ENCODE results near the gene GMCL1. TPM values are rescaled to one million over a fixed set of nuclear protein-coding genes. Genes with fewer than 3 reads are reported as not detected.
A peak's percentile ranks its signal among the peaks of the same experiment; 100 is the strongest.
"Not testable (repeated sequence)": the region's sequence is repeated elsewhere in the genome, so short reads cannot be mapped to it uniquely, and the experiment has no call there.

Gene GMCL1
- total RNA-seq, 6 donors from 2014 or later, result 11.9 to 23.1 (median 17.5) TPM

- Histone ChIP-seq H3K9me3 (no peaks in the 10 kb centered on the region), H3K36me3 (peaks cover 5 to 53% (median 28%) of the 10 kb centered on the region in 4 donors), H3K27me3 (no peaks in the 10 kb centered on the region), H3K27ac (no peak overlapping the region), H3K4me1 (no peaks in the 10 kb centered on the region), H3K4me3 (no peak overlapping the region)
- no peak for TF ChIP-seq EP300 (IDR thresholded peaks at IDR 0.05)
- no peak for TF ChIP-seq CTCF (IDR thresholded peaks at IDR 0.05)
- no peak for TF ChIP-seq POLR2AphosphoS5 (IDR thresholded peaks at IDR 0.05)
- no peak for TF ChIP-seq POLR2A (IDR thresholded peaks at IDR 0.05)
- ATAC-seq (ENCODE audit: low FRiP score in 2 of 2) (no peak), DNase-seq (no peak)
- 93 to 100% methylated on average over 1 of the region's 1 CpG for WGBS, 2 donors
Observed at GRCh38 chr2:69863298-69863697, 33.8 kb downstream of the GMCL1 start.

GRCh38 chr2:69888451-69888850, 59.0 kb downstream of the GMCL1 start:
- no peak overlapping the region for H3K27ac ChIP-seq
- H3K27me3 ChIP-seq, result no peaks in the 10 kb centered on the region
- H3K36me3 ChIP-seq, result no peaks in the 10 kb centered on the region
- no peak for DNase-seq
- H3K9me3 ChIP-seq, result no peaks in the 10 kb centered on the region
- H3K4me1 ChIP-seq, result peaks cover 0 to 4% (median 2%) of the 10 kb centered on the region in 4 donors
- 89 to 97% methylated on average over 4 of the region's 4 CpGs for WGBS, 2 donors
- no peak overlapping the region for H3K4me3 ChIP-seq
- TF ChIP-seq CTCF (IDR thresholded peaks at IDR 0.05), result no peak
- no peak for TF ChIP-seq POLR2A (IDR thresholded peaks at IDR 0.05)
- TF ChIP-seq EP300 (IDR thresholded peaks at IDR 0.05), result no peak
- no peak for TF ChIP-seq POLR2AphosphoS5 (IDR thresholded peaks at IDR 0.05)
- ATAC-seq (ENCODE audit: low FRiP score in 2 of 2), result no peak

- H3K36me3 ChIP-seq, result no peaks in the 10 kb centered on the region
- H3K27ac ChIP-seq, result no peak overlapping the region
- H3K4me3 ChIP-seq, result no peak overlapping the region
- H3K9me3 ChIP-seq, result no peaks in the 10 kb centered on the region
- no peak for TF ChIP-seq POLR2A (IDR thresholded peaks at IDR 0.05)
- no peak for TF ChIP-seq EP300 (IDR thresholded peaks at IDR 0.05)
- no peak for TF ChIP-seq CTCF (IDR thresholded peaks at IDR 0.05)
- no peak for TF ChIP-seq POLR2AphosphoS5 (IDR thresholded peaks at IDR 0.05)
- H3K27me3 ChIP-seq, result no peaks in the 10 kb centered on the region
- ATAC-seq (ENCODE audit: low FRiP score in 2 of 2) (no peak), DNase-seq (no peak)
- H3K4me1 ChIP-seq, result peaks cover 0 to 7% (median 2%) of the 10 kb centered on the region in 4 donors
Observed at GRCh38 chr2:69889302-69889701, 59.8 kb downstream of the GMCL1 start.

GRCh38 chr2:69890881-69891280, 61.4 kb downstream of the GMCL1 start:
- H3K4me3 ChIP-seq, result no peak overlapping the region
- H3K4me1 ChIP-seq, result peaks cover 12 to 22% (median 15%) of the 10 kb centered on the region in 4 donors
- no peak for TF ChIP-seq POLR2A (IDR thresholded peaks at IDR 0.05)
- H3K27ac ChIP-seq, result no peak overlapping the region
- no peaks in the 10 kb centered on the region for H3K9me3 ChIP-seq
- WGBS, 2 donors, result 54 to 64% methylated on average over 1 of the region's 1 CpG
- H3K36me3 ChIP-seq, result peaks cover 0 to 6% (median 0%) of the 10 kb centered on the region in 4 donors
- ATAC-seq (ENCODE audit: low FRiP score in 2 of 2) (no peak), DNase-seq (no peak)
- no peaks in the 10 kb centered on the region for H3K27me3 ChIP-seq

GRCh38 chr2:69892838-69893424, 63.5 kb downstream of the GMCL1 start:
- not testable (repeated sequence) for DNase-seq; H3K27me3 ChIP-seq; H3K27ac ChIP-seq; H3K9me3 ChIP-seq; ATAC-seq (ENCODE audit: low FRiP score in 2 of 2)
- Histone ChIP-seq H3K4me1 (peaks cover 12 to 23% (median 16%) of the 10 kb centered on the region in 4 donors), H3K36me3 (peaks cover 6 to 27% (median 14%) of the 10 kb centered on the region in 4 donors), H3K4me3 (peak overlapping the region in 1 of 4 donors; percentile 89)
- 93 to 95% methylated on average over 7 of the region's 7 CpGs for WGBS, 2 donors
